DOHH2 (cell line): ENCODE data around the gene BCL2A1.

Experiments used
- CTCF ChIP-seq: fragments of 200-600 bp; sonication (generic); IDR thresholded peaks from one replicate; pipeline ENCODE4 v1.5.1; 2014; ENCODE audit warnings: antibody characterized with exemption, mild to moderate bottlenecking, low read depth, low read length; ENCODE audit not compliant: poor library complexity, severe bottlenecking
- EZH2phosphoT487 ChIP-seq: fragments of 200-600 bp; sonication (generic); IDR thresholded peaks from 2 replicates; pipeline ENCODE4 v1.6.1; 2017; ENCODE audit warnings: borderline replicate concordance, mild to moderate bottlenecking, antibody characterized with exemption, low read length, moderate library complexity, mixed read lengths

DNA sequence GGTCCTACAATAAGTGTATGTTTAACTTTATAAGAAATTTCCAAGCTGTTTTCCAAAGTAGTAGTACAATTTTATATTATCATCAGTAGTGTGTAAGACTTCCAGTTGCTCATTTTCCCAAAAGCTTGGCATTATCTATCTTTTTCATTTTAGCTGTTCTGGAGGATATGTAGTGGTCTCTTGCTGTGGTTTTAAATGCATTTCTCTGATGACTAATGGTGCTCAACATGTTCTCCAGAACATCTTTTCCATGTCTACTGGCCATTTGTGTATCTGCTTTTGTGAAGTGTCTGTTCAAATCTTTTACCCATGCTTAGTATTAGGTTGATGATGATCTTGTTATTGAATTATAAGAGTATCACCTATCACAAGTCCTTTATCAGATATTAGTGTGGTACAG lies 13.3 kb downstream of the BCL2A1 start:
- TF ChIP-seq CTCF (no peak), EZH2phosphoT487 (no peak)
